Peyer's patch (tissue), 4 donors: ENCODE data around the gene MYEOV.

Experiments used
- CTCF ChIP-seq, 6 experiments: fragments of 450-650 bp in 4 of 6; fragments of 200-600 bp in 2 of 6; sonication (generic) in 1 of 6; IDR thresholded peaks; one replicate each; pipeline ENCODE4 v1.5.1; 2017 to 2019; ENCODE audit warnings: antibody characterized with exemption in 6 of 6, mild to moderate bottlenecking in 3 of 6, moderate library complexity in 1 of 6
- POLR2A ChIP-seq, 2 donors: fragments of 450-650 bp; IDR thresholded peaks; one replicate each; pipeline ENCODE4 v1.5.1; 2017; ENCODE audit warnings: antibody characterized with exemption in 2 of 2, mild to moderate bottlenecking in 2 of 2, moderate library complexity in 2 of 2

GRCh38 chr11:69287968-69288882 is 5.7 kb upstream of the MYEOV start:
- TF ChIP-seq CTCF (IDR thresholded peaks at IDR 0.05), result no peak
- TF ChIP-seq POLR2A (IDR thresholded peaks at IDR 0.05), result peak; percentile 25 to 48
